Measurements from ENCODE around the gene XAGE3. TPM values are rescaled to one million over a fixed set of nuclear protein-coding genes. Genes with fewer than 3 reads are reported as not detected.
A peak's percentile ranks its signal among the peaks of the same experiment; 100 is the strongest.
"Not testable (repeated sequence)": the region's sequence is repeated elsewhere in the genome, so short reads cannot be mapped to it uniquely, and the experiment has no call there.

The XAGE3 gene
- total and polyA plus RNA-seq, 4 donors = 0.14 TPM; not detected in 3

- ATAC-seq (ENCODE audit: insufficient read depth, low FRiP score) (no peak), DNase-seq (no peak)
- Histone ChIP-seq H3K9me3 (ENCODE audit: control insufficient read depth in 4 of 4, insufficient read depth in 3 of 4, low read length in 3 of 4) (no peaks in the 10 kb centered on the region), H3K9ac (ENCODE audit: insufficient read depth in 1 of 2, low read length in 2 of 2) (no peak overlapping the region), H3K27me3 (ENCODE audit: control insufficient read depth in 3 of 3, insufficient read depth in 3 of 3, low read length in 2 of 3) (peaks cover 0 to 42% (median 30%) of the 10 kb centered on the region in 3 donors), H3K27ac (ENCODE audit: low read depth in 1 of 2, low read length in 1 of 2) (no peak overlapping the region), H3K4me1 (ENCODE audit: control insufficient read depth in 5 of 5, insufficient read depth in 5 of 5, low read length in 5 of 5) (no peaks in the 10 kb centered on the region), H3K36me3 (ENCODE audit: control insufficient read depth in 4 of 4, insufficient read depth in 4 of 4, low read length in 4 of 4) (no peaks in the 10 kb centered on the region), H3K4me3 (no peak overlapping the region)
- 72 to 87% methylated on average over 5 of the region's 5 CpGs for WGBS, 2 donors
- TF ChIP-seq CTCF (IDR thresholded peaks at IDR 0.05; ENCODE audit: control extremely low read depth, extremely low read depth) = no peak
These were observed 6.8 kb upstream of the XAGE3 start for GRCh38 chrX:52874661-52875060.

GRCh38 chrX:52873825-52874224 lies 5.9 kb upstream of the XAGE3 start:
- not testable (repeated sequence) for H3K9me3 ChIP-seq (ENCODE audit: control insufficient read depth in 4 of 4, insufficient read depth in 3 of 4, low read length in 3 of 4); H3K4me1 ChIP-seq (ENCODE audit: control insufficient read depth in 5 of 5, insufficient read depth in 5 of 5, low read length in 5 of 5); H3K9ac ChIP-seq (ENCODE audit: insufficient read depth in 1 of 2, low read length in 2 of 2); DNase-seq; H3K27ac ChIP-seq (ENCODE audit: low read depth in 1 of 2, low read length in 1 of 2); H3K4me3 ChIP-seq; H3K36me3 ChIP-seq (ENCODE audit: control insufficient read depth in 4 of 4, insufficient read depth in 4 of 4, low read length in 4 of 4); ATAC-seq (ENCODE audit: insufficient read depth, low FRiP score)
- H3K27me3 ChIP-seq (ENCODE audit: control insufficient read depth in 3 of 3, insufficient read depth in 3 of 3, low read length in 2 of 3) = peaks cover 0 to 42% (median 39%) of the 10 kb centered on the region in 3 donors

- Histone ChIP-seq H3K9me3 (ENCODE audit: control insufficient read depth in 4 of 4, insufficient read depth in 3 of 4, low read length in 3 of 4) (no peaks in the 10 kb centered on the region), H3K4me1 (ENCODE audit: control insufficient read depth in 5 of 5, insufficient read depth in 5 of 5, low read length in 5 of 5) (peaks cover 0 to 1% (median 0%) of the 10 kb centered on the region in 5 donors), H3K36me3 (ENCODE audit: control insufficient read depth in 4 of 4, insufficient read depth in 4 of 4, low read length in 4 of 4) (no peaks in the 10 kb centered on the region), H3K27ac (ENCODE audit: low read depth in 1 of 2, low read length in 1 of 2) (no peak overlapping the region), H3K9ac (ENCODE audit: insufficient read depth in 1 of 2, low read length in 2 of 2) (no peak overlapping the region), H3K4me3 (no peak overlapping the region), H3K27me3 (ENCODE audit: control insufficient read depth in 3 of 3, insufficient read depth in 3 of 3, low read length in 2 of 3) (peaks cover 5 to 47% (median 41%) of the 10 kb centered on the region in 3 donors)
- ATAC-seq (ENCODE audit: insufficient read depth, low FRiP score) = no peak
- WGBS, 2 donors = 59 to 82% methylated on average over 1 of the region's 1 CpG
- DNase-seq = no peak
- TF ChIP-seq CTCF (IDR thresholded peaks at IDR 0.05; ENCODE audit: control extremely low read depth, extremely low read depth) = no peak
These were observed 2.2 kb upstream of the XAGE3 start for GRCh38 chrX:52870046-52870445.

- Histone ChIP-seq H3K9ac (ENCODE audit: insufficient read depth in 1 of 2, low read length in 2 of 2) (no peak overlapping the region), H3K9me3 (ENCODE audit: control insufficient read depth in 4 of 4, insufficient read depth in 3 of 4, low read length in 3 of 4) (no peaks in the 10 kb centered on the region), H3K4me1 (ENCODE audit: control insufficient read depth in 5 of 5, insufficient read depth in 5 of 5, low read length in 5 of 5) (peaks cover 0 to 1% (median 0%) of the 10 kb centered on the region in 5 donors), H3K27me3 (ENCODE audit: control insufficient read depth in 3 of 3, insufficient read depth in 3 of 3, low read length in 2 of 3) (peaks cover 5 to 51% (median 36%) of the 10 kb centered on the region in 3 donors), H3K4me3 (no peak overlapping the region), H3K36me3 (ENCODE audit: control insufficient read depth in 4 of 4, insufficient read depth in 4 of 4, low read length in 4 of 4) (no peaks in the 10 kb centered on the region), H3K27ac (ENCODE audit: low read depth in 1 of 2, low read length in 1 of 2) (no peak overlapping the region)
- 42 to 73% methylated on average over 6 of the region's 6 CpGs for WGBS, 2 donors
- DNase-seq (peak in 1 of 3 donors; percentile 14), ATAC-seq (ENCODE audit: insufficient read depth, low FRiP score) (no peak)
- TF ChIP-seq CTCF (IDR thresholded peaks at IDR 0.05; ENCODE audit: control extremely low read depth, extremely low read depth) = no peak
These were observed 2.4 kb downstream of the XAGE3 start for GRCh38 chrX:52865343-52865998.

- not testable (repeated sequence) for H3K4me3 ChIP-seq; H3K9ac ChIP-seq (ENCODE audit: insufficient read depth in 1 of 2, low read length in 2 of 2); H3K27ac ChIP-seq (ENCODE audit: low read depth in 1 of 2, low read length in 1 of 2); ATAC-seq (ENCODE audit: insufficient read depth, low FRiP score); H3K9me3 ChIP-seq (ENCODE audit: control insufficient read depth in 4 of 4, insufficient read depth in 3 of 4, low read length in 3 of 4); DNase-seq; H3K4me1 ChIP-seq (ENCODE audit: control insufficient read depth in 5 of 5, insufficient read depth in 5 of 5, low read length in 5 of 5); H3K36me3 ChIP-seq (ENCODE audit: control insufficient read depth in 4 of 4, insufficient read depth in 4 of 4, low read length in 4 of 4)
- 58 to 66% methylated on average over 4 of the region's 4 CpGs for WGBS, 2 donors
- peaks cover 0 to 20% (median 14%) of the 10 kb centered on the region in 3 donors for H3K27me3 ChIP-seq (ENCODE audit: control insufficient read depth in 3 of 3, insufficient read depth in 3 of 3, low read length in 2 of 3)
These were observed 10.8 kb downstream of the XAGE3 start for GRCh38 chrX:52856991-52857525.

Data from lung (tissue), 12 donors.